Body of pancreas (tissue), 4 donors: ENCODE measurements around the gene PTPRM.

Experiments
- CTCF ChIP-seq, 7 experiments: fragments of 450-650 bp in 4 of 7; fragments of 200-600 bp in 3 of 7; sonication (generic) in 3 of 7; IDR thresholded peaks; one replicate each; pipeline ENCODE4 v1.5.1; 2016 to 2019; ENCODE audit warnings: antibody characterized with exemption in 7 of 7
- POLR2A ChIP-seq, 3 donors: fragments of 450-650 bp; IDR thresholded peaks; one replicate each; pipeline ENCODE4 v1.6.1; 2016; ENCODE audit warnings: antibody characterized with exemption in 3 of 3, mild to moderate bottlenecking in 2 of 3

- TF ChIP-seq POLR2A (IDR thresholded peaks at IDR 0.05) (no peak), CTCF (IDR thresholded peaks at IDR 0.05) (no peak)
Measured at GRCh38 chr18:8428951-8429350, 861.8 kb downstream of the PTPRM start.
